CD4-positive, alpha-beta T cell treated with Interleukin-17A for 1 hour (primary cell): ENCODE results near the gene CBX2.
"Not testable (repeated sequence)": the region's sequence is repeated elsewhere in the genome, so short reads cannot be mapped to it uniquely, and the experiment has no call there.

ENCODE experiments used
- DNase-seq: peaks from one replicate; pipeline ENCODE4 v3.0.0-alpha.2; 2020

CBX2 gene

DNA sequence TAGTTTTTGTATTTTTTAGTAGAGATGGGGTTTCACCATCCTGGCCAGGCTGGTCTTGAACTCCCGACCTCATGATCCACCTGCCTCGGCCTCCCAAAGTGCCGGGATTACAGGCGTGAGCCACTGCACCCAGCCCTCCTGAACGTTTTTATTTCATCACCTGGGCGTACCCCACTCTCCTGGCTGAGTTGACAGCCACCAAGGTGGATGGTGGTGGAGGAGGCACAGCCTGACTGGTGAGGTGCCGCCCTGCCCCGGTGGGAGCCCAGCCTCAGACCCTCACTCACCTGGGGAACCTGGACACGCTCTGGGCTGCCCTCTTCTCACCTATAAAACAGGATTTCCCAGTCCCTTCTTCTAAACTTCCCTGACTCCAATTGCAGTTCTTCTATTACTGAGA lies 5.2 kb upstream of the CBX2 start:
- not testable (repeated sequence) for DNase-seq

DNA sequence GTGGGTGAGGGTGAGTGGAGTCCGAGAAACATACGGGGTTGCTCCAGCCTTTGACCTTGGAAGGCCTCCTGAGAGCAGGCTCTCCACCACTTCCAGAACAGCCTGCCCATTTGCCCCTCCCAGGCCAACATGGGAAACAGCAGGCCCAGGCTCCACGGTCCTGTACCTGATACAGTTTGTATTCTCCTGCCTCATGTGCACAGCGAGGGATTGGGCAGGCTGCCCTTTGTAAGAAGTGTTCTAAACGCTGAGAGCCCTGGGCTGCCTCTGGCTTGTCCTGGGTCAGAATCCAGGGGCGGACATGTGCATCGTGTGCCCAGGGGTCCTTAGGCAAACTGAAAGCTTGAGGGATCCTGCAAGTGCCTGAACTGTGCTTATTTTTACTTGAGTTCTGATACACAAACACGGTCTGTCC lies 3.4 kb upstream of the CBX2 start:
- no peak for DNase-seq

DNA sequence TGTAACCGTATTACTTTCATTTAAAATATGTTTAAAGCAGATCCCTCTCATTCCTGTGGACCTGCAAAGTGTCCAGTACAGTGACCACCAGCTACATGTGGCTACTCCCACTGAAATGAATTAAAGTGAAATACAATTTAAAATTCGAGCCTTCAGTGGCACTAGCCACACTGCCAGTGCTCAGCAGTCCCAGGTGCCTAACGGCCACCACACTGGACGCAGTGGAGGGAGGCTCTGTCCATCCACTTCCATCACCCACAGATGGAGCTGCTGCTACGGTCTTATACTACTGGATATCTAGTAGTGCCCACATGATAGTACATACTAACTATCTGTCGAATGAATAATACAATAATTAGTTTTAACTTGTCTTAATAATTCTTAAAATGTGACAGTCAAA lies 2.3 kb upstream of the CBX2 start:
- DNase-seq, result no peak

DNA sequence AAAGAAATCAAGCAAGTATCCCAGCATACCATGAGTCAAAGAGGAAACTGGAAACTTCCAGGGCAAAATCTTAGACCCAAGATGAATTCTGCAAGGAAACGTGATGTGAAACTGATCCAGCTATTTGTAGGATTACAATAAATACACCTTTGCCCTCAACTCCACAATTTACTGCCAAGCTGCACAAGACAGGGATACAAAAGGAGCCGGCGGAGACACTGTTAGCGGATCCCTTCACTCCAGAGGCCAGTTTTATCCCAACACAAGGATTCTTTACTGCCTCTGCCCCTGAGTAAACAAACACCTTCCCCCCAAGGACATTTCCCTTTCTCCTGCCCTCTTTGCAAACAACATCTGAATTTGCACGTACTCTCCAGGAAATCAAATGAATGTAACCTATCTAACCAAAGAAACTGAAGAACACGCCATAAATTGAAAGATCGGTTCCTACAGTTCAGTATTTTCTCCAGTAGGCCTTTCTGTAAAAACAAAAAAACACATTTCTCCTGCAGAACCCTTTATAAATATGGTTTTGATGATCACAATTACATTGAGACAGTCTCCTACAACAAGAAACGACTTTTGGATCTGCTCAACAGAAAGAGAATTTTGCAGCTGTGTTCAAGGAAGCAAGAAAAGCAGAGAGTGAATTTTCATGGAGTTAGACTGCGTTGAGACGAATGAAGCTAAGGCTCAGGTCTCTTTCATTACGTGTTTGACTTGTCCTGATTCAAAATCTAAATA lies 1.4 kb upstream of the CBX2 start:
- no peak for DNase-seq

DNA sequence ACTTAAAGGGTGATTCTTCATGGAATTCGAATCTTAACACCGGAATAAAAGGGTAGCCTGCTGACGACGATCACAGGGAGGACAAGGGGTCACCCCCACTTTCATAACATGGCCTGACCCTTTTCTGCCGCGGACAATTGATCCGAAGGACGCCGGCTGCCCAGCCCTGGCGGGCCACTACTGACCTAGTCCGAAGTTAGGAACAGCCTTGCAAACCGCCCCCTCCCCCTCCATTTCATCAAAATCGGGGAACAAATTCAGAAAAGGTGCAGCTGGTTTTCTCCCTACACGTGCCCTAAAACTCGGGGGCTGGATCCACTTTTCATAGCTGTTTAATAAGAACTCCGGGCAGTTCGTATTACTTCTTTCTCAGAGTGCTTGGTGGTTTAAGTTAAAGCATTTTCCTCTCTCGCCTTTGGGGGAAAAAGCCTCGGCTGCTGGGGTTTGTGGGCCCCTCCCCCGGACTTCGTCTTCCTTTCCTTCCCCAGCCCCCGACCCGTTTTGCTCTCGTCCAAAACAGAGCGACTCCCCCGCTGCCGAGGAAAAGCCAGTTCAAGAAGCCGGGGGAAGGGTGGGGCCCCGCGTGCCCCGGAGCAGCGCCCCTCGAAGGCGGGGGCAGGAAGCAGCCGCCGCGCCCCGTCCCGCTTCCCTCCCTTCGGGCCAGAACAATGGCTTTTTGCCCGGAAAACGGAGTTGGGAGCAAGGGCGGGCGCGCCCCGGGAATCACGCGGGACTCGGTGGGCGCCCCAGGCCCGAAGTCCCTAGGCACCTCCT lies 641 bp upstream of the CBX2 start:
- peak; percentile 33 for DNase-seq

DNA sequence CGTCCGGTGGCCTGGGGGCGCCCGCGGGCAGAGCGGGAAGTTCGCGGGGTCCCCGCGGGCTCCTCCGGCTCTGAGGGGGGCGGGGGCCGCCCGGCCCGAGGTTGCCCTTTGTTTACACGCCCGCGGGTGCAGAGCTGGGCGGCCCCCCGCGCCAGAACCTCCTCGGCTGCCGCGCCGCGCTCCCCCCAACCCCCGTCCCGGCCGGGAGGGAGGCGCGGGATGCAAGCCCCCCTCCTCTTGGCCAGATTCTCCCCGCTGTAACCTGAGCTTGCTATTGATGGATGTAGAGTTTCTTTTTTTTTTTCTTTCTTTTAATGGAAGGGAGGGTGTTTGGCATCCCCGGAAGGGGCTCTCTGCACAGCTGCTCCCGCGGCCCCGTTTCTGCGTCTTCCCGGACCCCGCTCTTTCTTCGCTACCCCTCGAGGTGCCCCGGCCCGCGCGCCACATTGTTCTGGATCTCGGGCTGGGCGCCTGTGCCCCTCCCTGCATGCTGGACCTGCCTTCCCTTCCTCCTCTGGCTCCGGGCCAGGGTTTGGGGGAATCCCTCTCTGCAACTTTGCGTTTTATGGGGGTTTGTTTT lies 646 bp downstream of the CBX2 start:
- DNase-seq, result no peak

DNA sequence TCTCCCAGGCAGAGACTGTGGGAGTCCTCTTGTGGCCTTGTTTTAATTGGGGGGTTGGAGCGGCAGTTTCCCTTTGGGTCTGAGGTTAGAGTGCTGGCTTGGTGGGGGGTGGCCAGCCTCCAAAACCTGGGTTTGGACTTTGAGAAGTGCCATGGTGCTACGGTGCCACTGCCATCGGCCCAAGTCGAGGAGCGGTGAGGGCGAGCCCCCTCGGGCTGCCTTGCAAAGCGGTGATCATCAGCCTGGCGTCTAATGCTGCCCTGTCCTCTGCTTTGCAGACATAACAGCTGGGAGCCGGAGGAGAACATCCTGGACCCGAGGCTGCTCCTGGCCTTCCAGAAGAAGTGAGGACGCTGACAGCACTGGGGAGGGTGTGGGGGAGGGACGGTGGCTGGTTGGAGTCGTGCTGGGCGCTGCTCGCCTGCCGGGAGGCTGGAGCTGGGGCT lies 1.2 kb downstream of the CBX2 start:
- DNase-seq, result no peak

DNA sequence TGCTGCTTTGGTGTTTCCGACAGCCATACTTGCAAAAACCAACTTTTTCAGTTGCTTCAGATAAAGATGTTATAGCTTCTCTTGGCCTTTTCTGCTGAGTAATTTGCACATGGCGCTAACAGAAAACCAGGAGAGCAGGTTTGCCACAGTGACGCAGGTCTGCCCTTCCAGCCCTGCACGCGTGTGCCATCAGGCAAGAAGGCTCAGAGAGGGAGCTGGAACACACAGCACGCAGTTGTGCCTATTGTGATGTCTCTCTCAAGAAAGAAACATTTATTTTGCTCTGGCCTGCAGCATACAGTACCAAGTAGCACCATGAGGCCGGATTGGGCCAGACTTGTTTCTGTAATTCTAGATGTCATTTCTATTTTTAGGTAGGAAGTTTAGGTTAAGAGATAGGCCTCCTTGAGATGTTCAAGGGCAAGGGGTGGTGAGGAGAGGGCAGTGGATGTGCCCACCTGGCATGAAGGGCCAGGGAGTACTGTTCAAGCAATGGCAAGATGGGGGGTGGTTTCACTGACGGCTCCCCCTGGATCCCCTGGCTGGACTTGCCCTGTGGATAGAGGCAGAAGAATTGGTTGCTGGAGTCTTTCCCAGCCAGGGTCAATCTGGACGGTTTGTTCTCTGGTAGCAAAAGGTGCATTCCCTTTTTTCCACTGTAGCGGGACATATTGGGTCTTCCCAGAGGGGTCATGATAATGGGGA lies 1.9 kb downstream of the CBX2 start:
- DNase-seq, result no peak

DNA sequence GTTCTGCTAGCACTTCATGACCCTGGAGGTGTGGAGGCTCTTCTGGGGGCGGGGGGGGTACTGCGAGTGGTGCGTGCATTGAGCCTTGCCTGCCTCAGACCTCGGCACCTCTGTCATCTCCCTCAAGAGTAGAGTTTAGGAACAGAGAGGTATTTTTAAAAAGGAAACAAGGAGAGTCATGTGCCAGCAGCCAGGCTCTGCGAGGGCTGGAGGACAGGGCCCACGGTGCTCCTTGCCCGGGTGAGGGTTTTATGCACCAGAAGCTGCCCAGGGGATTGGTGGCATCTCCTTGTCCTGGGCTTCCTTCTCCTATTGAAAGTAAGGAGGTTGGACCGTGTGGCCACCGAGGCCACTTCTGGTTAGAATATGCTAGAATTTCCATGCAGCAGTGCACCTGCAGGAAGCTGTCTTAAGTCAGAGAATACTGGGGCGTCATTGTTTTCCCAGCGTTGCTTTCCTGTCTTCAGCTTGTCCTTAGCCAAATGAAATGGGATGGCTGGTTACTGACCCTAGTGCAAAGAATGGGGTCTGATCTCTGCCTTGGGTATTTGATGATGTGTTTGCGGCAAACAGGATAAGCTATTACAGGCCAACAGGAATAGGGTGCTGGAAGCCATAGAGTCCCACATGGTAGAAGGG lies 3.2 kb downstream of the CBX2 start:
- DNase-seq, result no peak

DNA sequence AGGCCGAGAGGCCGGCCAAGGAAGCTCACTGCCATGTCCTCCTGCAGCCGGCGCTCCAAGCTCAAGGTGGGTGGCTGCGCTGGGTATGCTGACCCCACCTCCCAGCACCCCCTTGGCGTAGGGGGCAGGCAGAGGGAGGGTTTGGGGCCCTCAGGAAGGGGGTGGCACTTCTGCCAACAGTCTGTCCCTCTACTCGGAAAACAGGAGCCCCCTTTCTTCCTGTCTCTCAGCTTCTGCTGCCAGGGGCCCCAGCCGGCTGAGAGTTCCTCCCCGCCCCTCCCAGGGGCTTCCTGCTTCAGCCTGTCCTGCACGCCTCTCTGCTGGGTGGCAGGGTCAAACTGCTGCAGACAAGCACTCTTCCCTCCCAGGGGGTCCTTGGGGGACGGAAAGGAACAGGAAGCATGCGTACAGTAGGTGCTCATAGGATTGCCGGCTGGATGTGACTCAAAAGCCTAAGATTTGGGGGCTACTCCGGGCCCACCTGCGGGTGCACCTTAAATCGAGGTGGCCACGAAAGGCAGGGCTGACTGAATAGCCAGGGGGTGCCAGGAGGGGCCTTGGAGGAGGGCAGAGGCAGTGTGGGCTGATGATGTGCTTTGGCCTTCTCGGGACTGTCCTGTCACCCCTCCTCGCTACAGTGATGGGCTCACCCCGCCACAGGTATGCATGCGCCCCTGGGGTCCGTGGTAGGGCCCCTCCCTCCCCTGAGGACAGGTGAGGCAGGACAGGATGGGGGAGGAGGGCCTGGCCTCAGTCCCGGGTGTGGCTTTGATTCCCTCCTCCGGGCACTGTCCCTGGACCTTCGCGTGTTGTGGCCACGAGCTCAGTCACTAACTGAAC lies 4.0 kb downstream of the CBX2 start:
- no peak for DNase-seq

DNA sequence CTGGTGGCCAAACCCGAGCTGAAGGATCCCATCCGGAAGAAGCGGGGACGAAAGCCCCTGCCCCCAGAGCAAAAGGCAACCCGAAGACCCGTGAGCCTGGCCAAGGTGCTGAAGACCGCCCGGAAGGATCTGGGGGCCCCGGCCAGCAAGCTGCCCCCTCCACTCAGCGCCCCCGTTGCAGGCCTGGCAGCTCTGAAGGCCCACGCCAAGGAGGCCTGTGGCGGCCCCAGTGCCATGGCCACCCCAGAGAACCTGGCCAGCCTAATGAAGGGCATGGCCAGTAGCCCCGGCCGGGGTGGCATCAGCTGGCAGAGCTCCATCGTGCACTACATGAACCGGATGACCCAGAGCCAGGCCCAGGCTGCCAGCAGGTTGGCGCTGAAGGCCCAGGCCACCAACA lies 5.9 kb downstream of the CBX2 start:
- no peak for DNase-seq

DNA sequence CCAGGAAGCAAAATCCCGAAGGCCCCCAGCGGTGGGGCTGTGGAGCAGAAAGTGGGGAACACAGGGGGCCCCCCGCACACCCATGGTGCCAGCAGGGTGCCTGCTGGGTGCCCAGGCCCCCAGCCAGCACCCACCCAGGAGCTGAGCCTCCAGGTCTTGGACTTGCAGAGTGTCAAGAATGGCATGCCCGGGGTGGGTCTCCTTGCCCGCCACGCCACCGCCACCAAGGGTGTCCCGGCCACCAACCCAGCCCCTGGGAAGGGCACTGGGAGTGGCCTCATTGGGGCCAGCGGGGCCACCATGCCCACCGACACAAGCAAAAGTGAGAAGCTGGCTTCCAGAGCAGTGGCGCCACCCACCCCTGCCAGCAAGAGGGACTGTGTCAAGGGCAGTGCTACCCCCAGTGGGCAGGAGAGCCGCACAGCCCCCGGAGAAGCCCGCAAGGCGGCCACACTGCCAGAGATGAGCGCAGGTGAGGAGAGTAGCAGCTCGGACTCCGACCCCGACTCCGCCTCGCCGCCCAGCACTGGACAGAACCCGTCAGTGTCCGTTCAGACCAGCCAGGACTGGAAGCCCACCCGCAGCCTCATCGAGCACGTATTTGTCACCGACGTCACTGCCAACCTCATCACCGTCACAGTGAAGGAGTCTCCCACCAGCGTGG lies 6.5 kb downstream of the CBX2 start:
- DNase-seq, result no peak

DNA sequence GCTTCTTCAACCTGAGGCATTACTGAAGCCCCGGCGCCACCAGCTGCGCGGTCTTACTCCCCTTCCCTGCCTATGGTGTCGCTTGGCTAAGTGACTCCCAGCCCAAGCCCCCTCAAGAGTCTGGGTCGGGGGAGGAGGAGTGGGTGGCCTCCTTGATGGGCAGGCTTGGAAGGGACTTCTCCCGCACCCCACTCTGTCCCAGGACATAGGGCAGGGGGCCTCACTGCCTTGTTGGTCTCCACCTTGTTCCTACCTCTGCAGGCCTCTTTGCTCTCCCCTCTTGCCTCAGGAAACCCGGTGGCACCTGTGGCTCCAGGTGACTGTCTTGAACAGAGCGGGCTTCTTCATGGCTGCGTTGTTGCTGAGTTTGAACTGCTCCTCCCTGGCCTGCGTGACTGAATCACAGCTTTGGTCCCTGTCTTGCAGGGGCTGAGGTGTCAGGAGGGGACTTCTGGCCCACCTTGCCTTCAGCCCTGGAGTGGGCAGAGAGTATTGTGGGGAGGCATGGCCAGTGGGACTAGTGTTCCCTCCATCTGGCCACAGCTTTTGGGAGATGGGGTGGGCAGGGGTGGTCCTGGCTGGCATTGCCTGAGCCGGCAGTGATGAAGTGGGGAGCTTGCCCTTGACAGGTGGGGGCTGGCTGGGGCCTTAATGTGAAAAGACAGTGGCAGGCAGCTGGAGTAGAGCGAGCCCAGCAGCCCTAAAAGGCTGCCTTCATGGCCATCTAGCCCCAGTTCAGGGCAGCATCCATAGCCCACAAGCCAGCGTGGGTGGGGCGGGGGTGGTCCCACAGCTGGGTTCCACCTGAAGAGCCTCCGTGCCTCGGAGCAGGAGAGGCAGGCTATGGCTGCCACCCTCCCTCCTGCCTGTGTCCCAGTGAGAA lies 7.3 kb downstream of the CBX2 start:
- no peak for DNase-seq

DNA sequence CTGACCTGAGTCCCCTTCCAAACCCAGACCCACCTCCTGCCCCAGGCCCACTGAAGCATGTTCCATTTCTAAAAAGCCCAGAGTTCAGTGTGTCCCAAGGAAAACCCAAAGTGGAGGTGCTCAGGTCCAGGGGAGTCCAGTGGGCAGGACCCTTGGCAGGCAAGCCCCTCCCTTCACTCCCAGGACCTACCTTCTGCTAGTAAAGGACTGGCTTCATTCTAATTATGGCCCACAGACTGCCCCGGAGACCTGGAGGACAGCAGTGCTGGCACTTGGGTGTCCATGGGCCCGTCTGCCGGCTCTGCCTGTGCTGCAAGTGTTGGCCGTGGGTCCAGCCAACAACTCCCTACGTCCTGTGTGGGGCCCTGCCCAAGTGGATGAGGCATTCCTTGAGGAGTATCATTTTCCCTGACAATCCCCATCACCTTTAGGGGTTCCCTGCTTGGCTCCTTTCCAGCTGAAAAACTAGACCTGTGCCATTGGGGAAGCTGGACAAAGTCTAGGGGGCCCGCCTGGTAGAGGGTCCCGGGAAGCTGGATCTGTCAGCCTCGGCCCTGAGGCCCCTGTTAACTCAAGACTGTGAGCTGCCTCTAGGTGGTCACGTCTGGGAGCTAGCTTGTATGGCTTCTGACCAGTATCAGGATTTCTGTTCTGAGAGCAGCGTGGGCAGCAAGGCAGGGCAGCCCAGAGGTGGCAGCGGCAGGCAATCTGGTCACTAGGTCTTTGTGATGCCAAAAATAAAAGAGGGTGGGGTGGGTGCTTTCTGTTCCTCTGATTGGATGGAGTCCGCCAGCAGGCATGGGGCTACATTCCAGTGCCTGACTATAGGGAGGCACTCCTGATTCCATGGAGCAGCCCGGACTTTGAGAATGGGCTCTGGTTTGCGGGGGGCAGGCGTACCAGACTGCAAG lies 8.2 kb downstream of the CBX2 start:
- DNase-seq, result no peak

DNA sequence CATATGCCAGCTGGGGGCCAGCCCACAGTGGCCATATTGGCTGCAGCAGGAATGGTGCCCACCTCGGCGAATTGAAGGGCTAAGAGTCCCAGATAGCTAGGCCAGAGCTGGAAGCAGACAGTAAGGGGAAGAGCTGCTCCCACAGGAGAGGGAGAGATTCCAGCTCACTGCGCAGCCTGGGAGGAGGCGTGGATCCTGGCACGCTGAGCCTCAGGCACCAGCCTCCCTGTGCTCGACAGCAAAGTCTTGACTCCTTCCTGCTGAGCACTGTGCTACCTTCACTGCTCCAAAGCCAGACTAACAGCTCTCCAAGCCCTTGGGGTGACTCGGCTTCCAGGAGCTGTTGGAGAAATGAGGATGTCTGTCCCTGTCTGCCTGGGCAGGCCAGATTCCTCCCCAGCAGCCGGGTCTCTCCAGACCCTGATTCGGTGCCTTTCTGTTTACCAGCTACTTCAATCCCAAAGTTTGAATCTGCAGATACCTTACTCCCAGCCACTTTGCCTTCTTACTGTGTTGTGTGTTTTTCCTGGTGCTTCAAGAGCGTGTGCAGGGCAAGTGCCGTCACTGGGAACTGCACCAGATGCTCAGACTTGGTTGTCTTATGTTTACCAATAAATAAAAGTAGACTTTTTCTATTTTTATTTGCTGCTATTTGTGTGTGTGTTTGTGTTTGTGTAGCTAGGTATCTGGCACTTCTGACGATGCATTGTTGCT lies 9.1 kb downstream of the CBX2 start:
- no peak for DNase-seq

DNA sequence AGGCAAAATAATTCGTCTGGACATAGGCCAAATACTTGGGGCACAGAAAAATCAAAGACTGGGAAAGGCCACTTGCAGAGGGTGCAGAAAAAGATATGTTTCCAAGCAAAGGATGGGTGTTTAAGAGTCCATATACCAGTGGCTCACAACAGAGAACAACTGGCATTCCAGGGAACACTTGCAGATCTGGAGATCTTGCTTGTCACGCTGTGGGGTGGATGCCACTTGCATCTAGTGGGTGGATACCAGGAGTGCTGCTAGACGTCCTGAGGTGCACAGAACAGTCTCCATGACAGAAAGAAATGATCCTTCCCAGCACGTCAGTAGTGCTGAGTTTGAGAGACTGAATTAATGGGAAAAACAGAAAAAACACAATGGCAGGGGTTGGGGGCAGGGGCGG lies 10.5 kb downstream of the CBX2 start:
- DNase-seq, result no peak

DNA sequence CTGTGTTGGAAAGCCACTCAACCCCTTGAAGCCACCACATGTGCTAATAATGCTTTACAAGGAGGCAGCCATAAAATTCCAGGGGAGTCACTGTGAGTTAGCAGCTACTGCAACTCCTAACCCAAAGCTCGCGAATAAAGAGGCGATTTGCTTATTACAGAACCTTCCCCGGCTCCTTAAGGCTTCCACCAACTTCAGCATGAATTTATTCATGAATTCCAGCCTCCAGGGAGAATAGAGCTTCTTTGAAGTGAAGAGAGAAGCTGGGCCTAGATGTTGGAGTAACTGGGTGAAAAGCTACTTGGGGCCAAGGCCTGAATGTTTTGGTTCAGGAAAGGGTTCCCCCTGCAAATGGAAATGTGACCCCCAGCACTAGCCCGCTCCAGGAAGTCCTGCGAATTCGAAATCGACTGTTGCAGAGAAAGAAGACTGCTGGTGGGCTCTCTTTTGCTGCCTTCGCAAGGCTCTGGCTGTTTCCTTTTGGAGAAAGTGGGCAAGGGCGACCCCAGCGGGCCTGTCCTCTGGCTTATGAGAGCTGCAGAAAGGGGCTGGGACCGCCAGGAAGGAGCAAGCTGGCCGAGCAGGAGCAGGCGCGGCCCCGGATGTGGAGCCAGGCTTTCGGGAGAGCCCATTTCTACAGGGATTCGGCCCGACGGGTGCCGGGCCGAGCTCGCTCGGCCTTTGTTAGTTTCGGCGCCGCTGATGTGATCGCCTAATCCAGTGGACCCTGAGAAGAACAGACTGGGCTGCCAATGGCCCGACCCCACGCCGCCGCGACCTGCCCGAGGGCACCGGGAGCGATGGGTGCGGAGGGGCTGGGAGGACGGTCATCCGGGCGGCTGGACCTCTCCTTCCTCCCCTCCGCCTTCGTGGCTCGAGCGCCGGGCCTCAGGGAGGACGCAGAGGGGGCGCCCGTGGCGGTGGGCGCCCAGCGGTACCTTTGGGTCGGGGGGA lies 11.3 kb downstream of the CBX2 start:
- DNase-seq, result no peak
